ENCODE measurements around the gene FLNA.
"Not testable (repeated sequence)": the region's sequence is repeated elsewhere in the genome, so short reads cannot be mapped to it uniquely, and the experiment has no call there.

The FLNA gene

GRCh38 chrX:154308108-154308946, 66.1 kb downstream of the FLNA start:
- DNase-seq (ENCODE audit: low read depth), result peak; percentile 76

- DNase-seq (ENCODE audit: low read depth), result no peak
These were observed 67.2 kb downstream of the FLNA start for GRCh38 chrX:154307202-154307601.

DNA sequence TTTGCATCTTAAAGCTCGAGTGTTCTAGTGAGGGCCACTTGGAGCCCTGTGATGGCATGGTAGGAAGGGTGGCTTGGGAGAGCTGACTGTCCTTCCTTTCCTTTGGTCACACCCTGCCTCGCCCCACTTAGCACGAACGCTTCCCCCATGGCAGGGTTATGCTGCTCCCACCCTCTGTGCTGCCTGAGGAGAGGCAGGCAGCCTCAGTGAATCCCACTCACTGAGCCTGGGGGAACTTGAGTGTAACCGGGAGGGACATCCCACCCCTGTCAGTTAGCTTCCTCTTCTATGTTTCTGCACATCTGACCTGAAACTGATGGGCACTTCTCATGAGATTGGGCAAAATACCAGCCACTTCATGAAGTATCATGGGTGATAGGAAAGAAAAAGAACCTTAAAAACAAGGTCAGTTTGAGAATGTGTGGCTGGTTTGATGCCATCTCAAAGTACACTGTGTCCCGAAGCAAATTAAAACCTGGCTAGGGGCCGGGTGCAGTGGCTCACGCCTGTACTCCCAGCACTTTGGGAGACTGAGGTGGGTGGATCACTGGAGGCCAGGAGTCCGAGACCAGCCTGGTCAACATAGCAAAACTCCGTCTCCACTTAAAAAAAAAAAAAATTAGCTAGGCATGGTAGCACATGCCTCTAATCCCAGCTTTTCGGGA, 68.8 kb downstream of the FLNA start:
- DNase-seq (ENCODE audit: low read depth), result no peak

GRCh38 chrX:154304846-154305245, 69.6 kb downstream of the FLNA start:
- DNase-seq (ENCODE audit: low read depth), result no peak

- no peak for DNase-seq (ENCODE audit: low read depth)
These were observed 71.0 kb downstream of the FLNA start for GRCh38 chrX:154303476-154303875.

DNA sequence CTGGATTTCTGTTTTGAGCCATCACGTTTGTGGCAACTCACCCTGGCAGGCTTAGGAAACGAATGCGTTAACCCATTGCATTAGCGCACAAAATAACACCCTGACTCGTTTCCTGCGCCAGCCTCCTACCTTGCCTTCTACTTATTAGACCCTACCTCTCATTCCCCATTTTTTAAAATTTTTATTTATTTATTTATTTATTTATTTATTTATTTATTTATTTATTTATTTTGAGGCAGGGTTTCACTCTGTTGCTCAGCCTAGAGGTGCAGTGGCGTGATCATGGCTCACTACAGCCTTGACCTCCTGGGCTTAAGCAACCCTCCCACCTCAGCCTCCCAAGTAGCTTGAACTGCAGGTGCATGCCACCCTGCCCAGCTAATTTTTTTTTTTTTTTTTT, 71.4 kb downstream of the FLNA start:
- DNase-seq (ENCODE audit: low read depth), result not testable (repeated sequence)

- no peak for DNase-seq (ENCODE audit: low read depth)
These were observed 73.6 kb downstream of the FLNA start for GRCh38 chrX:154300816-154301215.

Data from activated gamma-delta T cell treated with anti-CD3 and anti-CD28 coated beads, Interleukin-2, amount 50 U/mL, for 16 hours (primary cell).